H1 (cell line): ENCODE results near the gene RAB11FIP5. TPM values are rescaled to one million over a fixed set of nuclear protein-coding genes. Genes with fewer than 3 reads are reported as not detected.

Experiments used
- CTCF ChIA-PET: fragments of 300-600 bp; sonication (Branson Sonifier 250); formaldehyde crosslinking; loops from one replicate; lab custom pipeline; 2021; ENCODE audit not compliant: partially characterized antibody; lab: Charles Lee
- POLR2A ChIA-PET: fragments of 300-600 bp; sonication (Branson Sonifier 250); formaldehyde crosslinking; loops from one replicate; lab custom pipeline; 2021; ENCODE audit warnings: inconsistent platforms; ENCODE audit not compliant: partially characterized antibody; lab: Charles Lee
- DNase-seq, 2 experiments: peaks; one replicate each; pipeline versions ENCODE4 v3.0.0 to v3.0.0-alpha.2; 2010 to 2022; ENCODE audit warnings: low spot score in 2 of 2, low read depth in 1 of 2, mixed read lengths in 1 of 2
- FAIRE-seq: peaks from 2 replicates; lab custom pipeline; 2011; peaks lifted over from hg19 to GRCh38; lab: Jason Lieb, UNC
- H2AFZ ChIP-seq: 2 replicates; pipeline ENCODE4 v1.8.1; 2012; ENCODE audit warnings: low read length, inconsistent platforms
- H2AK5ac ChIP-seq: 2 replicates; pipeline ENCODE4 v1.6.1; 2013; ENCODE audit warnings: low read depth, low read length
- H2BK120ac ChIP-seq: replicated peaks from 2 replicates; pipeline ENCODE3; 2013; ENCODE audit warnings: low read depth, low read length, inconsistent platforms
- H2BK12ac ChIP-seq: 2 replicates; pipeline ENCODE4 v1.6.1; 2013; ENCODE audit warnings: low read depth, low read length
- H2BK15ac ChIP-seq: 2 replicates; pipeline ENCODE4 v1.6.1; 2013; ENCODE audit warnings: low read length
- H2BK20ac ChIP-seq: 2 replicates; pipeline ENCODE4 v1.6.1; 2013; ENCODE audit warnings: low read length
- H2BK5ac ChIP-seq: 2 replicates; pipeline ENCODE4 v1.6.1; 2013; ENCODE audit warnings: low read depth, low read length
- H3K14ac ChIP-seq: 2 replicates; pipeline ENCODE4 v1.6.1; 2013; ENCODE audit warnings: inconsistent platforms; ENCODE audit not compliant: insufficient read length
- H3K18ac ChIP-seq: 2 replicates; pipeline ENCODE4 v1.6.1; 2013; ENCODE audit warnings: low read length; ENCODE audit errors: extremely low read depth
- H3K23ac ChIP-seq: 2 replicates; pipeline ENCODE4 v1.6.1; 2013; ENCODE audit warnings: inconsistent platforms; ENCODE audit not compliant: insufficient read length
- H3K23me2 ChIP-seq: 2 replicates; pipeline ENCODE4 v1.6.1; 2013; ENCODE audit warnings: low read depth, low read length
- H3K27ac ChIP-seq: 2 replicates; pipeline ENCODE4 v1.6.1; 2011; ENCODE audit warnings: low read depth, low read length, inconsistent platforms
- H3K27me3 ChIP-seq, 4 experiments: replicated peaks in 1 of 4; 1 replicate in 1 of 4; 2 replicates in 3 of 4; pipeline versions ENCODE4 v1.6.1 to v1.8.1; 2011 to 2013; ENCODE audit warnings: low read length in 3 of 4, mild to moderate bottlenecking in 3 of 4, inconsistent platforms in 2 of 4, mixed read lengths in 2 of 4, moderate library complexity in 1 of 4; ENCODE audit not compliant: control insufficient read depth in 3 of 4, insufficient read depth in 3 of 4; ENCODE audit errors: extremely low read depth in 1 of 4
- H3K36me3 ChIP-seq, 4 experiments: 2 replicates each; pipeline versions ENCODE4 v1.6.1 to v1.8.1; 2011 to 2013; ENCODE audit warnings: mild to moderate bottlenecking in 4 of 4, low read length in 3 of 4, moderate library complexity in 2 of 4, control low read depth in 1 of 4, inconsistent platforms in 1 of 4; ENCODE audit not compliant: insufficient read depth in 4 of 4, control insufficient read depth in 2 of 4
- H3K4ac ChIP-seq: replicated peaks from 2 replicates; pipeline ENCODE3; 2013; ENCODE audit warnings: low read length, low read depth, mixed read lengths, inconsistent platforms; ENCODE audit not compliant: insufficient read length
- H3K4me1 ChIP-seq, 4 experiments: replicated peaks in 1 of 4; 1 replicate in 1 of 4; 2 replicates in 3 of 4; pipeline versions ENCODE4 v1.6.1 to v1.8.1; 2011 to 2013; ENCODE audit warnings: low read length in 3 of 4, inconsistent platforms in 2 of 4, mixed read lengths in 1 of 4; ENCODE audit not compliant: insufficient read depth in 4 of 4, control insufficient read depth in 3 of 4
- H3K4me2 ChIP-seq, 2 experiments: 2 replicates each; pipeline versions ENCODE4 v1.6.1 to v1.8.1; 2011 to 2013; ENCODE audit warnings: low read depth in 2 of 2, low read length in 2 of 2, control low read depth in 1 of 2, inconsistent platforms in 1 of 2, mild to moderate bottlenecking in 1 of 2; ENCODE audit not compliant: insufficient read depth in 1 of 2
- H3K4me3 ChIP-seq, 4 experiments: fragments of 200-600, 300-600 bp in 1 of 4; sonication (generic), shearing (Covaris generic), sonication (Bioruptor Twin) in 1 of 4; 2 replicates each; pipeline versions ENCODE4 v1.5.1 to v1.8.1; 2011 to 2016; ENCODE audit warnings: low read length in 4 of 4, low read depth in 3 of 4, control low read depth in 2 of 4, inconsistent platforms in 2 of 4, mild to moderate bottlenecking in 2 of 4, mixed read lengths in 1 of 4, moderate library complexity in 1 of 4; ENCODE audit not compliant: insufficient read depth in 2 of 4; ENCODE audit errors: extremely low read depth in 1 of 4
- H3K56ac ChIP-seq: replicated peaks from 2 replicates; pipeline ENCODE3; 2013; ENCODE audit warnings: low read depth, mild to moderate bottlenecking, mixed read lengths, low read length, inconsistent platforms; ENCODE audit not compliant: insufficient read length
- H3K79me1 ChIP-seq: 2 replicates; pipeline ENCODE4 v1.6.1; 2013; ENCODE audit warnings: low read depth, low read length, control low read depth
- H3K79me2 ChIP-seq, 2 experiments: 2 replicates each; pipeline versions ENCODE4 v1.6.1 to v1.8.1; 2012 to 2013; ENCODE audit warnings: low read length in 2 of 2, mild to moderate bottlenecking in 2 of 2, inconsistent platforms in 1 of 2; ENCODE audit not compliant: insufficient read depth in 2 of 2, control insufficient read depth in 1 of 2
- H3K9ac ChIP-seq, 4 experiments: replicated peaks in 1 of 4; 1 replicate in 1 of 4; 2 replicates in 3 of 4; pipeline versions ENCODE4 v1.6.1 to v1.8.1; 2011 to 2013; ENCODE audit warnings: low read depth in 3 of 4, low read length in 3 of 4, control low read depth in 2 of 4, mild to moderate bottlenecking in 2 of 4, moderate library complexity in 2 of 4, inconsistent platforms in 1 of 4; ENCODE audit errors: extremely low read depth in 1 of 4
- H3K9me3 ChIP-seq, 2 experiments: 2 replicates each; pipeline versions ENCODE4 v1.6.1 to v1.8.1; 2012 to 2013; ENCODE audit warnings: mild to moderate bottlenecking in 2 of 2, moderate library complexity in 2 of 2, control low read depth in 1 of 2, inconsistent platforms in 1 of 2, low read depth in 1 of 2, low read length in 1 of 2, mixed read lengths in 1 of 2; ENCODE audit not compliant: insufficient read depth in 2 of 2
- H4K20me1 ChIP-seq, 2 experiments: replicated peaks in 1 of 2; 2 replicates each; pipeline versions ENCODE3 to v1.8.1; 2011 to 2013; ENCODE audit warnings: inconsistent platforms in 2 of 2, low read length in 2 of 2, mild to moderate bottlenecking in 1 of 2; ENCODE audit not compliant: insufficient read depth in 2 of 2, control insufficient read depth in 1 of 2
- H4K5ac ChIP-seq: 2 replicates; pipeline ENCODE4 v1.6.1; 2013; ENCODE audit warnings: low read length, low read depth, mixed read lengths, inconsistent platforms; ENCODE audit not compliant: insufficient read length
- H4K8ac ChIP-seq: 2 replicates; pipeline ENCODE4 v1.8.0; 2013; ENCODE audit warnings: mild to moderate bottlenecking, moderate library complexity, low read length, inconsistent platforms; ENCODE audit not compliant: insufficient read depth; ENCODE audit errors: extremely low read depth
- H4K91ac ChIP-seq: replicated peaks from 2 replicates; pipeline ENCODE3; 2013; ENCODE audit warnings: low read length, mixed read lengths, inconsistent platforms; ENCODE audit not compliant: insufficient read length
- HDAC2 ChIP-seq, 2 experiments: fragments of 300-600 bp in 1 of 2; sonication (generic) in 1 of 2; IDR thresholded peaks; 2 replicates each; pipeline ENCODE4 v1.6.1; 2011 to 2012; ENCODE audit warnings: low read depth in 2 of 2, low read length in 2 of 2, mild to moderate bottlenecking in 2 of 2, moderate library complexity in 2 of 2, borderline replicate concordance in 1 of 2, inconsistent platforms in 1 of 2
- HDAC6 ChIP-seq: IDR thresholded peaks from one replicate; pipeline ENCODE4 v1.7.1; 2012; ENCODE audit warnings: low read depth, mild to moderate bottlenecking, inconsistent platforms, low read length, moderate library complexity
- KDM1A ChIP-seq: fragments of 200-600, 300-600 bp; sonication (generic); IDR thresholded peaks from 2 replicates; pipeline ENCODE4 v1.7.1; 2016; ENCODE audit warnings: mild to moderate bottlenecking, low read length, borderline replicate concordance
- WGBS, 2 experiments: shearing (Covaris generic) in 1 of 2; methylation state at CpG; one replicate each; pipeline versions ENCODE4 v1.1.6 to v1.1.7; 2013 to 2015; ENCODE audit warnings: low lambda C conversion rate in 2 of 2, mixed read lengths in 2 of 2, inconsistent platforms in 1 of 2, low coverage in 1 of 2, missing lambda C conversion rate in 1 of 2; ENCODE audit not compliant: insufficient replicate concordance in 2 of 2, insufficient coverage in 1 of 2, insufficient read length in 1 of 2; ENCODE audit errors: extremely low coverage in 1 of 2, missing lambda C conversion rate in 1 of 2; 5-methylcytosine and 5-hydroxymethylcytosine counted together
- polyA plus RNA-seq, 7 experiments: library from polyadenylated mRNA; depleted of rRNA in 3 of 7; stranded (reverse) in 5 of 7; unstranded in 2 of 7; fragments of >200 nt in 5 of 7; fragments of 200-250 nt in 2 of 7; gene quantifications; 1 replicate in 5 of 7; 2 replicates in 1 of 7; 4 replicates in 1 of 7; pipeline versions ENCODE4 v1.2.1 to v1.2.3, GENCODE V29; 2011 to 2013; ENCODE audit warnings: missing spikeins in 2 of 7, mixed read lengths in 2 of 7
- total RNA-seq: library from RNA; stranded (reverse); fragmentation: NEBNext Ultra II Directional; extraction: Animal tissue kit (Norgen Biotek cat#: 25700); gene quantifications from 2 replicates; pipeline ENCODE4 v1.2.1, GENCODE V29; 2021

The RAB11FIP5 gene
- total and polyA plus RNA-seq, 2 of the 8 experiments (the other 6 are each of a cell fraction or from before 2014, with no cell fraction given), result 6.3 to 17.0 TPM

DNA sequence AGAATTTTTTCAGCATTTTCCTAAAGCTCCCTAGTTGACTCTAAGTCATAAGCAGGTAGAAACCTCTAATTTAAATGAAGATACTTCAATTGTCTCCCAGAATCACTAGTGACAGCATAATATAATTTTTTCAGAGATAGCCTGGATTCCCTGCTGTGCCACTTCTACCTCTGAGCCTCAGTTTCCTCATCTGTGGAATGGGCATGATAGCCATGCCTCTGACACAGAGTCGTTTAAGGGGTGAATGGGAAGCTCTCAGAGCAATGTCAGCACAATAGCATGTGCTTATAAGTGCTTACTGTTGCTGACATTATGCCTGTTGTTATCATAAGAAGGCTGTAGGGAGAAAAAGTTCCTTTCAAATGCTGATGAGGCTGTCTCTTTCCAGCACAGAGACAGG is 89.3 kb downstream of the RAB11FIP5 start:
- CTCF ChIA-PET, result interaction anchor here (0.6 to 1.8 kb wide), 4 partner anchors 13 to 40 kb away, joined by 3 to 5 read pairs (median 4); no protein-coding TSS in a partner anchor
- no peak overlapping the region for H3K4ac ChIP-seq
- H2BK5ac ChIP-seq, result no peak overlapping the region
- no peak for DNase-seq
- no peaks in the 10 kb centered on the region; a peak in 1 of 7 replicates for H3K4me1 ChIP-seq
- TF ChIP-seq KDM1A, result peak; percentile 81
- TF ChIP-seq HDAC6, result no peak
- TF ChIP-seq HDAC2 (IDR thresholded peaks at IDR 0.05; ENCODE audit: borderline replicate concordance in 1 of 2, low read depth in 2 of 2, low read length in 2 of 2), result 0 out of 4 replicates have a peak, but pooled peaks of 1 of the 2 experiments have one; percentile 48
- H3K23ac ChIP-seq, result no peak overlapping the region
- H3K9me3 ChIP-seq, result no peaks in the 10 kb centered on the region
- H3K18ac ChIP-seq, result no peak overlapping the region
- 75% methylated on average over 1 of the region's 1 CpG; no CpG with 5 or more reads in 1 of the 2 experiments for whole genome bisulfite sequencing, 2 experiments
- POLR2A ChIA-PET, result interaction anchor here (1.0 kb wide), 1 partner anchor 11 kb away, joined by 3 read pairs; no protein-coding TSS in a partner anchor
- H2AFZ ChIP-seq, result no peak overlapping the region
- no peaks in the 10 kb centered on the region for H3K27me3 ChIP-seq
- no peak overlapping the region for H2BK15ac ChIP-seq
- no peak overlapping the region for H4K91ac ChIP-seq
- no peak overlapping the region for H2AK5ac ChIP-seq
- H3K4me2 ChIP-seq, result no peak overlapping the region
- H3K79me1 ChIP-seq, result no peaks in the 10 kb centered on the region
- no peak overlapping the region for H3K56ac ChIP-seq
- H4K20me1 ChIP-seq, result peaks cover 0 to 3% of the 10 kb centered on the region in 2 experiments
- H3K9ac ChIP-seq, result no peak overlapping the region
- H3K23me2 ChIP-seq, result no peaks in the 10 kb centered on the region
- no peak overlapping the region for H4K5ac ChIP-seq
- no peak overlapping the region for H4K8ac ChIP-seq
- H3K4me3 ChIP-seq, result no peak overlapping the region
- no peak overlapping the region for H2BK12ac ChIP-seq
- no peaks in the 10 kb centered on the region for H3K36me3 ChIP-seq
- H3K14ac ChIP-seq, result no peak overlapping the region
- no peaks in the 10 kb centered on the region for H3K79me2 ChIP-seq
- no peak overlapping the region for H2BK120ac ChIP-seq
- H2BK20ac ChIP-seq, result no peak overlapping the region
- FAIRE-seq, result no peak
- H3K27ac ChIP-seq, result no peak overlapping the region
